Bronchial epithelial cell (primary cell): Measurements from ENCODE around the gene CUL4B. TPM values are rescaled to one million over a fixed set of nuclear protein-coding genes. Genes with fewer than 3 reads are reported as not detected.

ENCODE experiments used
- DNase-seq: peaks from one replicate; pipeline ENCODE4 v3.0.0-alpha.2; 2010; ENCODE audit warnings: low read depth
- FAIRE-seq: peaks from 2 replicates; lab custom pipeline; 2011; peaks lifted over from hg19 to GRCh38; lab: Jason Lieb, UNC
- H3K27me3 ChIP-seq: 2 replicates; pipeline ENCODE4 v1.5.1; 2011; ENCODE audit warnings: low read length; ENCODE audit not compliant: control insufficient read depth, insufficient read depth
- H3K36me3 ChIP-seq: 2 replicates; pipeline ENCODE4 v1.5.1; 2011; ENCODE audit warnings: low read length; ENCODE audit not compliant: control insufficient read depth, insufficient read depth
- H3K4me3 ChIP-seq: 2 replicates; pipeline ENCODE4 v1.5.1; 2011; ENCODE audit warnings: mild to moderate bottlenecking, low read depth, low read length, control low read depth
- total RNA-seq: library from RNA; depleted of rRNA; stranded (reverse); fragments of >200 nt; gene quantifications from 2 replicates; pipeline ENCODE4 v1.2.1, GENCODE V29; 2014
- TF ChIP-seq, protein P1 (sequence below): IDR thresholded peaks from 2 replicates; pipeline ENCODE4 v1.5.1; 2011; ENCODE audit warnings: mild to moderate bottlenecking, moderate library complexity, low read length, control low read depth, inconsistent platforms; ENCODE audit not compliant: insufficient read depth, severe bottlenecking

Gene CUL4B
- total RNA-seq, 1 donor from 2014 or later = 11.8 TPM

GRCh38 chrX:120561634-120562568, 1.1 kb upstream of the CUL4B start:
- no peaks in the 10 kb centered on the region for H3K27me3 ChIP-seq
- FAIRE-seq (no peak), DNase-seq (no peak)
- no peaks in the 10 kb centered on the region for H3K36me3 ChIP-seq
- H3K4me3 ChIP-seq = peak overlapping the region; percentile 67
- TF ChIP-seq, protein P1, sequence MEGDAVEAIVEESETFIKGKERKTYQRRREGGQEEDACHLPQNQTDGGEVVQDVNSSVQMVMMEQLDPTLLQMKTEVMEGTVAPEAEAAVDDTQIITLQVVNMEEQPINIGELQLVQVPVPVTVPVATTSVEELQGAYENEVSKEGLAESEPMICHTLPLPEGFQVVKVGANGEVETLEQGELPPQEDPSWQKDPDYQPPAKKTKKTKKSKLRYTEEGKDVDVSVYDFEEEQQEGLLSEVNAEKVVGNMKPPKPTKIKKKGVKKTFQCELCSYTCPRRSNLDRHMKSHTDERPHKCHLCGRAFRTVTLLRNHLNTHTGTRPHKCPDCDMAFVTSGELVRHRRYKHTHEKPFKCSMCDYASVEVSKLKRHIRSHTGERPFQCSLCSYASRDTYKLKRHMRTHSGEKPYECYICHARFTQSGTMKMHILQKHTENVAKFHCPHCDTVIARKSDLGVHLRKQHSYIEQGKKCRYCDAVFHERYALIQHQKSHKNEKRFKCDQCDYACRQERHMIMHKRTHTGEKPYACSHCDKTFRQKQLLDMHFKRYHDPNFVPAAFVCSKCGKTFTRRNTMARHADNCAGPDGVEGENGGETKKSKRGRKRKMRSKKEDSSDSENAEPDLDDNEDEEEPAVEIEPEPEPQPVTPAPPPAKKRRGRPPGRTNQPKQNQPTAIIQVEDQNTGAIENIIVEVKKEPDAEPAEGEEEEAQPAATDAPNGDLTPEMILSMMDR = no peak

DNA sequence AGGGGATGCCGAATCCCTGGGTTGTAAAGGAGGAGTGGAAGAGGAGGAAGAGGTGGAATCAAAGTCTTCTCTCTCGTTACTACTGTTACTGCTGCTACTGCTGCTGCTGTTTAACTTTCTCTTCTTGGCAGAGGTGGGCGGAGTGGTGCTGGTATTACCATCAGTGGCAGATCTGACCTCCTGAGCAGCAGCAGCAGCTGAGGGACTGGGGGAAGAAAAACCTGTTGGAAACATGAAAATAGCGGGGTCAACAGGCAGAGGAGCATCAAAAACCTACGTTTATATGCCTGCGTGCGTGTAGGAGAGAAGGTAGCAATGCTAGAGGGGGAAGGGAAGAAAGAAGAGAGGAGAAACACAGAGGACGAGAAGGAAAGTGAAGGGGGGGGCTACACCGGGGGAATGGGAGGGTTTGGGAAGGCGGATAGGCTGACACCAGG, 339 bp downstream of the CUL4B start:
- no peak for FAIRE-seq
- TF ChIP-seq, protein P1 = no peak
- DNase-seq = no peak
- Histone ChIP-seq H3K4me3 (peak overlapping the region; percentile 67), H3K27me3 (no peaks in the 10 kb centered on the region), H3K36me3 (no peaks in the 10 kb centered on the region)

- DNase-seq = peak; percentile 30
- TF ChIP-seq, protein P1 = no peak
- no peak for FAIRE-seq
- Histone ChIP-seq H3K27me3 (no peaks in the 10 kb centered on the region), H3K36me3 (no peaks in the 10 kb centered on the region), H3K4me3 (peak overlapping the region; percentile 67)
Observed at GRCh38 chrX:120559804-120560203, 958 bp downstream of the CUL4B start.

DNA sequence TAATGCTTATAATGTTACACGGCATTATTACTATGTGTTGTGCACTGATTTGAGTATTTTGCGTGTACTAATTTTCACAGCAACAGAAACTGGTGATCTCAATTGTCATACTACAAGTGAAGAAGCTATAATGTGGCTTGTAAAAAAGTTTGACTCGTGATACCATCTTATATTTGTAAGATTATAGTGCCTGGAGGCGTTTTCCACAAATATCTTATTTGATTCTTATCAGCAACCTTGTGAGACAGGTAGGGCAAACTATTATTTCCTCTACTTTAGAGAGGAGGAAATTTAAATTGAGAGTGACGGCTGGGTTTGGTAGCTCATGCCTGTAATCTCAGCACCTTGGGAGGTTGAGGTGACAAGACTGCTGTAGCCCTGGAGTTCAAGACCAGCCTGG, 4.5 kb downstream of the CUL4B start:
- no peak for DNase-seq
- TF ChIP-seq, protein P1 = no peak
- Histone ChIP-seq H3K4me3 (no peak overlapping the region), H3K27me3 (no peaks in the 10 kb centered on the region), H3K36me3 (no peaks in the 10 kb centered on the region)
- FAIRE-seq = no peak

- DNase-seq = peak; percentile 89
- TF ChIP-seq, protein P1 = no peak
- FAIRE-seq = no peak
- H3K4me3 ChIP-seq = no peak overlapping the region
- no peaks in the 10 kb centered on the region for H3K36me3 ChIP-seq
- no peaks in the 10 kb centered on the region for H3K27me3 ChIP-seq
Observed at GRCh38 chrX:120549483-120550452, 11.0 kb downstream of the CUL4B start.
